ENCODE data around the gene PROZ. TPM values are rescaled to one million over a fixed set of nuclear protein-coding genes. Genes with fewer than 3 reads are reported as not detected.

The PROZ gene
- total RNA-seq, 2 experiments from 2014 or later, result not detected

DNA sequence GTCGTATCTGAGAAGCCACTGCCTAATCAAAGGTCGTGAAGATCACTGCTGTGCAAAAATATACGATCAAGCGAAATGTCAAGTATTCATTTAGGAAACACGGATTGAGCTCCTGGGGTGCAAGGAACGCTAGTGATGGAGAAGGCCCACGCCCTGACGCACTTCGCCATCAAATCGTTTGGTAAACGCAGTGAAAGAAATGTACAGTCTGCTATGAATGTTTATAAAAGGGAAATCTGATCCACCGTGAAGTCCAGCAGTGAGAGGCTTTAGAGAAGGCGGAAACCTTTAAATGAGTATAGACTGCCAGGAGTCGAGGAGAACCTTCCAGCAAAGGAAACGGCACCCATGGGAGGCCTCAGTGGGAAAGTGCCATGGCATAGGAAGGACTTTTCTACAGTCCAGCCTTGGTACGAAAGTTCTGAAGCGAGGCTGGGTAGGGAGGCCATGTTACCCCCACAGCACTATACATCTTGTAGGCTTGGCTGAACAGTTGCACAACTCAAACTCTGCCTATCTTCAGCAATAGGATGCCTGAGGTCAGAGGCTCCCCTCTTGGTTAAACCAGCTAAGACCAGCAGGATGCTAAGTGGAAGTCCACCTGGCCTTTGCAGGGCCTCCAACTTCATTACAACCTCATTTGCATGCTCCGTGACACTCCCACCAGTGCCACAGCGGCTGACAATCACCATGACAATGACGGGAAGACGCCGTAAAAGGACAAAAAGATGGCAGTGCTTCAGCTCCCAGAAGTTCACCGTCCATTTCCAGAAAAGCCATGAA, 29.6 kb downstream of the PROZ start:
- peak overlapping the region; percentile 45 for H3K27ac Mint-ChIP-seq
- CTCF ChIA-PET, result interaction anchor here (1.0 kb wide), 1 partner anchor 23 kb away, joined by 3 read pairs; no protein-coding TSS in a partner anchor
- H3K4me3 Mint-ChIP-seq, result no peak overlapping the region
- no peaks in the 10 kb centered on the region for H3K9me3 Mint-ChIP-seq
- no peaks in the 10 kb centered on the region for H3K27me3 Mint-ChIP-seq
- POLR2A ChIA-PET, result interaction anchor here (0.7 to 1.8 kb wide), 3 partner anchors 21 to 29 kb away, joined by 3 to 7 read pairs (median 3); partner anchors contain the start of genes CUL4A and PCID2
- intact Hi-C loops (cut with micrococcal nuclease), result no loop called here
- peaks cover 59% of the 10 kb centered on the region for H3K36me3 Mint-ChIP-seq (ENCODE audit: low read depth)
- ATAC-seq (no peak), DNase-seq (no peak)
- TF ChIP-seq, protein P1, sequence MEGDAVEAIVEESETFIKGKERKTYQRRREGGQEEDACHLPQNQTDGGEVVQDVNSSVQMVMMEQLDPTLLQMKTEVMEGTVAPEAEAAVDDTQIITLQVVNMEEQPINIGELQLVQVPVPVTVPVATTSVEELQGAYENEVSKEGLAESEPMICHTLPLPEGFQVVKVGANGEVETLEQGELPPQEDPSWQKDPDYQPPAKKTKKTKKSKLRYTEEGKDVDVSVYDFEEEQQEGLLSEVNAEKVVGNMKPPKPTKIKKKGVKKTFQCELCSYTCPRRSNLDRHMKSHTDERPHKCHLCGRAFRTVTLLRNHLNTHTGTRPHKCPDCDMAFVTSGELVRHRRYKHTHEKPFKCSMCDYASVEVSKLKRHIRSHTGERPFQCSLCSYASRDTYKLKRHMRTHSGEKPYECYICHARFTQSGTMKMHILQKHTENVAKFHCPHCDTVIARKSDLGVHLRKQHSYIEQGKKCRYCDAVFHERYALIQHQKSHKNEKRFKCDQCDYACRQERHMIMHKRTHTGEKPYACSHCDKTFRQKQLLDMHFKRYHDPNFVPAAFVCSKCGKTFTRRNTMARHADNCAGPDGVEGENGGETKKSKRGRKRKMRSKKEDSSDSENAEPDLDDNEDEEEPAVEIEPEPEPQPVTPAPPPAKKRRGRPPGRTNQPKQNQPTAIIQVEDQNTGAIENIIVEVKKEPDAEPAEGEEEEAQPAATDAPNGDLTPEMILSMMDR (IDR thresholded peaks at IDR 0.05), result no peak
- peaks cover 38% of the 10 kb centered on the region for H3K4me1 Mint-ChIP-seq (ENCODE audit: low read depth)

GRCh38 chr13:113190181-113190580, 31.7 kb downstream of the PROZ start:
- H3K4me3 Mint-ChIP-seq, result no peak overlapping the region
- H3K27me3 Mint-ChIP-seq, result no peaks in the 10 kb centered on the region
- intact Hi-C loops (cut with micrococcal nuclease), result no loop called here
- no peak for ATAC-seq
- TF ChIP-seq, protein P1 (IDR thresholded peaks at IDR 0.05), result no peak
- H3K4me1 Mint-ChIP-seq (ENCODE audit: low read depth), result peaks cover 25% of the 10 kb centered on the region
- H3K27ac Mint-ChIP-seq, result no peak overlapping the region
- peaks cover 58% of the 10 kb centered on the region for H3K36me3 Mint-ChIP-seq (ENCODE audit: low read depth)
- no peak for DNase-seq
- no peaks in the 10 kb centered on the region for H3K9me3 Mint-ChIP-seq
- POLR2A ChIA-PET, result interaction anchor here (1.3 kb wide), 1 partner anchor 10 kb away, joined by 3 read pairs; no protein-coding TSS in a partner anchor
- CTCF ChIA-PET, result no interaction called here

GRCh38 chr13:113192279-113192678, 33.8 kb downstream of the PROZ start:
- no peak for ATAC-seq
- ChIA-PET CTCF (no interaction called here), POLR2A (interaction anchor here (1.3 kb wide), 1 partner anchor 17 kb away, joined by 3 read pairs; the partner anchor contains the start of genes CUL4A and PCID2)
- TF ChIP-seq, protein P1 (IDR thresholded peaks at IDR 0.05), result no peak
- no peak for DNase-seq
- Mint-ChIP-seq H3K36me3 (ENCODE audit: low read depth) (peaks cover 62% of the 10 kb centered on the region), H3K4me3 (no peak overlapping the region), H3K4me1 (ENCODE audit: low read depth) (peaks cover 8% of the 10 kb centered on the region), H3K9me3 (no peaks in the 10 kb centered on the region), H3K27me3 (no peaks in the 10 kb centered on the region), H3K27ac (no peak overlapping the region)
- intact Hi-C loops (cut with micrococcal nuclease), result no loop called here

DNA sequence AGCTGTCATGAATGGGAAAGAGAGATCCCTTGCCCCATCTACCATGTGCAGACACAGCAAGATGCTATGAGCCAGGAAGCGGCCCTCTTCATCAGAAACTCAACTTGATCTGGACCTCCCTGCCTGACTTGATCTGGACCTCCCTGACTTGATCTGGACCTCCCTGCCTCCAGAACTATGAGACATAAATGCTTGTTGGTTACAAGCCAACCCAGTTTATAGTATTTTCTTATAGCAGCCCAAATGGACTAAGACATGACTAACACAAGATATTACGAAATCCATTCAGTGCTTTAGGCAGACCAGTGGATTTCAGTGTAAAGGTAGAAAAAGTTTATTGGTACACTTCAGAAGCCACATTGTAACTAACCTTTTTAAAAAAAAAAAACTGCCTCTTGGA, 34.5 kb downstream of the PROZ start:
- Mint-ChIP-seq H3K4me3 (no peak overlapping the region), H3K27ac (no peak overlapping the region), H3K27me3 (no peaks in the 10 kb centered on the region), H3K36me3 (ENCODE audit: low read depth) (peaks cover 62% of the 10 kb centered on the region), H3K9me3 (no peaks in the 10 kb centered on the region), H3K4me1 (ENCODE audit: low read depth) (peaks cover 2% of the 10 kb centered on the region)
- ChIA-PET CTCF (no interaction called here), POLR2A (no interaction called here)
- ATAC-seq, result no peak
- TF ChIP-seq, protein P1 (IDR thresholded peaks at IDR 0.05), result no peak
- intact Hi-C loops (cut with micrococcal nuclease), result no loop called here
- DNase-seq, result no peak

GRCh38 chr13:113195360-113195759, 36.9 kb downstream of the PROZ start:
- TF ChIP-seq, protein P1 (IDR thresholded peaks at IDR 0.05), result no peak
- H3K27me3 Mint-ChIP-seq, result no peaks in the 10 kb centered on the region
- H3K36me3 Mint-ChIP-seq (ENCODE audit: low read depth), result peaks cover 58% of the 10 kb centered on the region
- H3K4me3 Mint-ChIP-seq, result no peak overlapping the region
- H3K27ac Mint-ChIP-seq, result no peak overlapping the region
- DNase-seq, result no peak
- no peaks in the 10 kb centered on the region for H3K9me3 Mint-ChIP-seq
- ATAC-seq, result no peak
- intact Hi-C loops (cut with micrococcal nuclease), result no loop called here
- peaks cover 2% of the 10 kb centered on the region for H3K4me1 Mint-ChIP-seq (ENCODE audit: low read depth)
- ChIA-PET CTCF (no interaction called here), POLR2A (no interaction called here)

Data from activated CD8-positive, alpha-beta T cell treated with anti-CD3 and anti-CD28 coated beads for 36 hours (primary cell).